NCI-H526 treated with DMSO at 0.1 percent for 48 hours (cell line): ENCODE results near the gene G6PC2.

Experiments used
- DNase-seq: peaks from one replicate; lab custom pipeline; 2025; lab: John Stamatoyannopoulos, UW

Gene G6PC2

DNA sequence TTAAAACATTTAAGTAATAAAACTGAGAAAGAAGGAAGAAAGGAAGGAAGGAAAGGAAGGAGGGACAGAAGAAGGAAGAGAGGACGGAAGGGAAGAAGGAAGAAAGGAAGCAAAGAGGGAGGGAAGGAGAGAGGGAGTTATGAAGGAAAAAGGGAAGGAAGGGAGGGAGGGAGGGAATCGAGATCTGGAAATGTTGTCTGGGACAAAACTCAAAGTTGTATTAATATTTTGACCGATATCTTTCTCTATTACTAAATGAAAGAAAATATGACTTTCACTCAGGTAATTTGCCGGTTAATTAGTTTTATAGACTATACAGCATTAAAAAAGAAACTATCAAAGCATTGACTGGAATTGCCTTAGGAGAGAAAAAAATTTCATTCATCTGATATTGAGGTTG is 44.4 kb downstream of the G6PC2 start:
- no peak for DNase-seq

DNA sequence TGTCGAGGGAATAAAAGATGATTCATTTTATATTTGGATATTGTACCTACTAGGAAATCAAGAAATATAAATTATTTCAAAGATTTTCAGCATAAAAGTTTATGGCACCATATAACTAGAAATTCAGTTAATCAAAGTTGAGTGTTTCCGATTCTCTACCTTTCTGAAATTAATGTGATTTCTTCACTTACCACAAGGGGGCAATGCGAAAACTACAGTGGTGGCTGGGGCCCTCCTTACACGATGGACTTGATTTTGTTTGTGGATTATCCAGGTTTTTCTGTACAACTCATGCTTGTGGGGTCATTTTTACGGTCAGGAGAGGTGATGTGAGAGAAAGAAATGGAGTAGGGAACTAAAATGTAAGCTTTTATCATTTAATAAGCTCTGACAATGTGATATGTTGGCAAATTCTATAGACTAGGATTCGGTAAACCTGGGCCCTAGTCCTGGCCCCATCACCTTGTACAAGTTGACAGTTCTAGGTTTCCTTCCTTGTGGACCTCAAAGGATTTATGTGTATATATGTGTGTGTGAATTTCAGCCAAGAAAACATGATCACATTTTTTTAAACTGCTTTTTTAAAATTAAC is 47.6 kb downstream of the G6PC2 start:
- DNase-seq, result no peak

DNA sequence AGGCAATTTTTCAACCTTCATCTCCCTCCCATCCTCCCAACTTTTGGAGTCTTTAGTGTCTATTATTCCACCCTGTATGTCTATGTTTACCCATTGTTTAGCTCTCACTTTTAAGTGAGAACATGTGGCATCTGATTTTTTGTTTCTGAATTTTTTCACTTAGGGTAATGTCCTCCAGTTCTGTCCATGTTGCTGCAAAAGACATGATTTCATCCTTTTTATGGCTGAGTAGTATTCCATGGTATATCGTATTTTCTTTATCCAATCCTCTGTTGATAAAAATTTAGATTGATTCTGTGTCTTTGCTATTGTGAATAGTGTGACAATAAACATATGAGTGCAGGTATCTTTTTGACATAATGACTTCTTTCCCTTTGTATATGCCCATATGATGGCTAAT is 48.2 kb downstream of the G6PC2 start:
- no peak for DNase-seq

DNA sequence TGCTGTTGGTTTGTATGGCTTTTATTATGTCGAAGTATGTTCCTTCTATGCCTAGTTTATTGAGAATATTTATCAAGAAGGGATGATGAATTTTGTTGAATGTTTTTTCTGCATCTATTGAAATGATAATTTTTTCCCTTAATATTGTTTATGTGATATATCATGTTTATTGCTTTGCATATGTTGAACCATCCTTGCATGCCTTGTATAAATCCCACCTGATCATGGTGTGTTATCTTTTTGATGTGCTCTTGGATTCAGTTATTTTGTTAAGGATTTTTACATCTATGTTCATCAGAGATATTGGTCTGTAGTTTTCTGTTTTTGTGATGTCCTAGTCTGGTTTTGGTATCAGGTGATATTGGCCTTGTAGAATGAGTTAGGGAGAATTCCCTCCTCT is 50.8 kb downstream of the G6PC2 start:
- no peak for DNase-seq

DNA sequence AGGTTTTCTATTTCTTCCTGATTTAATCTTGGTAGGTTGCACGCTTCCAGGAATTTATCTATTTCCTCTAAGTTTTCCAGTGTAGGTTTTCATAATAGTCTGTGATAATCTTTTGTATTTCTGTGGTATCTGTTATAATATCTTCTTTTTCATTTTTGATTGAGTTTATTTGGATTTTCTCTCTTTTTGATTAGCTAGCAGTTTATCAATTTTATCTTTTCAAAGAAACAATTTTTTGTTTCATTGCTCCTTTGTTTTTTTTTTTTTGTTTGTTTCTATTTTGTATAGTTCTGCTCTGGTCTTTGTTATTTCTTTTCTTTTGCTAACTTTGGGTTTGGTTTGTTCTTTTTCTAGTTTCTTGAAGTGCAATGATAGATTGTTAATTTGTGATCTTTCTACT is 51.3 kb downstream of the G6PC2 start:
- DNase-seq, result no peak

DNA sequence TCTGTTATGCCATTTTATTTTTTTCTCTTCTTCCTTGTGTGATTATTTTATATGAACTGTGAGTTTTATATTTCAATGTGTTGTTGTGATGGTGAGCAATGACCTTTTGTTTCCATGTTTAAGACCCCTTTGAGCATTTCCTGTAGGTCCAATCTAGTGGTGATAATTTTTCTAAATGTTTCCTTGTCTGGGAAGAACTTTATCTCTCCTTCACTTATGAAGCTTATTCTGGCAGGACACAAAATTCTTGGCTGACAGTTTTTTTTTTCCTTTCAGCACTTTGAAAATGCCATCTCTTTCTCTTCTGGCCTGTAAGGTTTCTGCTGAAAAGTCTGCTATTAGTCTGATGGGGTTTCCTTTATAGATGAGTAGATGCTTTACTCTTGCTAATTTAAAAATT is 53.2 kb downstream of the G6PC2 start:
- no peak for DNase-seq

DNA sequence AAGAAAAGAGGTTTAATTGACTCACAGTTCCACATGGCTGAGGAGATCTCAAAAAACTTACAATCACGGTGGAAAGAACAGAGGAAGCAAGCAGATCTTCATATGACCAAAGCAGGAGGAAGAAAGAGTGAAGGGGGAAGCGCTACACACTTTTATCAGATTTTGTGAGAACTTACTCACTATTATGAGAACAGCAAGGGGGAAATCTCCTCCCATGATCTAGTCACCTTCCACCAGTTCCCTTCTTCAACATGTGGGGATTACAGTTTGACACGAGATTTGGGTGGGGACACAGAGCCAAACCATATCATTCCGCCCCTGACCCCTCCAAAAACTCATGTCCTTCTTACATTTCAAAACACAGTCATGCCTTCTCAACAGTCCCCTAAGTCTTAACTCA is 54.2 kb downstream of the G6PC2 start:
- DNase-seq, result no peak

DNA sequence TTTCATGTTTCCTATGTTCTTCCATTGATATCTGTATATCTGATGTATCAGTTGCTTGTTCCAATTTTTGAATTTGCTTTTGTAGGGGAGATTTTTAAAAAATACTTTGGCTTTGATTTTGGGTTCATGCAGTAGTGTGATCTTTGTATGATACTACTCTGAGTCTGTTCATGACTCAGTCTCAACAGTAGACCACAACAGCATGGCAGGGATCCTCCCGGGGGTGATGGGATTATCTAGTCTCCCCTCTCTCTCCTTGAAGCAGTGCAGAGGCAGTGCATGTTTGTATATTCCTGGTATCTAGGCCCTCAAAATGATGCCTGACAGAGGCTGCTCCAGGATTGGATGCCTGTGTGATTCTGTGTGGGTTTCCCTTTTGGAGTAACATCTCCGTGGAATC is 55.3 kb downstream of the G6PC2 start:
- no peak for DNase-seq
